ENCODE data around the gene SMPDL3B.
A peak's percentile ranks its signal among the peaks of the same experiment; 100 is the strongest.

Gene SMPDL3B

DNA sequence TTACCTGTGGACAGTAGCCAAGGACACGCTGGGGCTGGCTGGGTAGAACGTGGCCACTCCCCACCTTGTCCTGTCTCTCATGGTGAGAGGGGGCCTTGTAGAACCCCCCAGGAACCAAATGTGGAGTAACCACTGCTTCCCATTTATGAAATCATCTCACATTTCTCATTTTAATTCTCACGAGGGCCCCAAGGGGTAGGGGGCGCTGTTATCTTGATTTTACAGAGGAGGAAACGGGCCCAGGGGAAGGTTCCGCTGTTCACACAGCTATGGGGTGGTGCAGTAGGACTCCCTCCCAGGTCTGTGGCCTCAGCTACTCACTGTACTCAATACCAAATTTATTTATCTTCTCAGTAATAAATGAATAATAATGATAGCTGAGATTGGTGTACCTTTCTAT lies 5.5 kb downstream of the SMPDL3B start:
- H3K27ac ChIP-seq (ENCODE audit: low read depth, low read length) = no peak overlapping the region

GRCh38 chr1:27940870-27941560 lies 6.2 kb downstream of the SMPDL3B start:
- Histone ChIP-seq H3K79me1 (ENCODE audit: low read length) (peaks cover 2% of the 10 kb centered on the region), H3K27ac (ENCODE audit: low read depth, low read length) (no peak overlapping the region), H3K23ac (ENCODE audit: low read length) (peak overlapping the region; percentile 25), H3K4me3 (ENCODE audit: low read depth, low read length) (no peak overlapping the region), H3K4me2 (ENCODE audit: low read length) (no peak overlapping the region), H2AFZ (ENCODE audit: insufficient read depth, low read length, poor library complexity) (no peak overlapping the region), H3K4ac (ENCODE audit: low read depth, low read length) (no peak overlapping the region), H4K91ac (ENCODE audit: low read depth, low read length) (no peak overlapping the region), H2BK120ac (ENCODE audit: insufficient read depth, low read length, poor library complexity) (no peak overlapping the region), H3K79me2 (ENCODE audit: control insufficient read depth, insufficient read depth, low read length, poor library complexity) (no peaks in the 10 kb centered on the region), H3K36me3 (ENCODE audit: control insufficient read depth in 1 of 2, insufficient read depth in 2 of 2, low read length in 2 of 2) (peaks cover 0 to 2% of the 10 kb centered on the region in 2 experiments), H4K12ac (ENCODE audit: low read depth, low read length) (no peak overlapping the region), H3K27me3 (ENCODE audit: insufficient read depth, low read length) (no peaks in the 10 kb centered on the region), H3K9ac (ENCODE audit: low read length) (no peak overlapping the region), H3K14ac (ENCODE audit: low read length) (no peak overlapping the region), H2BK12ac (ENCODE audit: low read length) (peak overlapping the region; percentile 38), H3K9me3 (ENCODE audit: insufficient read depth, low read depth, low read length) (no peaks in the 10 kb centered on the region), H3K18ac (ENCODE audit: low read length) (no peak overlapping the region), H4K8ac (ENCODE audit: low read depth, low read length) (no peak overlapping the region), H2BK5ac (ENCODE audit: low read depth, low read length, poor library complexity) (no peak overlapping the region), H2AK5ac (ENCODE audit: low read length) (no peak overlapping the region), H3K4me1 (ENCODE audit: control insufficient read depth in 1 of 2, insufficient read depth in 2 of 2, low read length in 2 of 2) (peaks cover 3 to 5% of the 10 kb centered on the region in 2 experiments)
- no CpG with 5 or more reads among the region's 9 CpGs for WGBS (ENCODE audit: extremely low coverage, insufficient coverage, insufficient read length)
- DNase-seq = no peak

More for the DNA sequence above, 5.5 kb downstream of the SMPDL3B start:
- H3K9me3 ChIP-seq (ENCODE audit: insufficient read depth, low read depth, low read length) = no peaks in the 10 kb centered on the region
- H3K27me3 ChIP-seq (ENCODE audit: insufficient read depth, low read length) = no peaks in the 10 kb centered on the region
- no peak overlapping the region for H3K4me2 ChIP-seq (ENCODE audit: low read length)
- no peak for DNase-seq
- no peak overlapping the region for H3K18ac ChIP-seq (ENCODE audit: low read length)
- H2BK12ac ChIP-seq (ENCODE audit: low read length) = no peak overlapping the region
- no peak overlapping the region for H3K23ac ChIP-seq (ENCODE audit: low read length)
- no peak overlapping the region for H4K12ac ChIP-seq (ENCODE audit: low read depth, low read length)
- peaks cover under 1 to 3% of the 10 kb centered on the region in 2 experiments for H3K4me1 ChIP-seq (ENCODE audit: control insufficient read depth in 1 of 2, insufficient read depth in 2 of 2, low read length in 2 of 2)
- no peak overlapping the region for H2BK120ac ChIP-seq (ENCODE audit: insufficient read depth, low read length, poor library complexity)
- H2AK5ac ChIP-seq (ENCODE audit: low read length) = peak overlapping the region; percentile 12
- H3K4ac ChIP-seq (ENCODE audit: low read depth, low read length) = no peak overlapping the region
- H4K8ac ChIP-seq (ENCODE audit: low read depth, low read length) = no peak overlapping the region
- no peak overlapping the region for H3K14ac ChIP-seq (ENCODE audit: low read length)
- H3K36me3 ChIP-seq (ENCODE audit: control insufficient read depth in 1 of 2, insufficient read depth in 2 of 2, low read length in 2 of 2) = peaks cover 0 to 2% of the 10 kb centered on the region in 2 experiments
- no peak overlapping the region for H3K9ac ChIP-seq (ENCODE audit: low read length)
- H4K91ac ChIP-seq (ENCODE audit: low read depth, low read length) = no peak overlapping the region
- H2AFZ ChIP-seq (ENCODE audit: insufficient read depth, low read length, poor library complexity) = peak overlapping the region; percentile 33
- no CpG with 5 or more reads among the region's 6 CpGs for WGBS (ENCODE audit: extremely low coverage, insufficient coverage, insufficient read length)
- H3K4me3 ChIP-seq (ENCODE audit: low read depth, low read length) = no peak overlapping the region
- H2BK5ac ChIP-seq (ENCODE audit: low read depth, low read length, poor library complexity) = no peak overlapping the region
- H3K79me2 ChIP-seq (ENCODE audit: control insufficient read depth, insufficient read depth, low read length, poor library complexity) = no peaks in the 10 kb centered on the region
- peaks cover 2% of the 10 kb centered on the region for H3K79me1 ChIP-seq (ENCODE audit: low read length)

- no peak overlapping the region for H3K18ac ChIP-seq (ENCODE audit: low read length)
- H2AFZ ChIP-seq (ENCODE audit: insufficient read depth, low read length, poor library complexity) = no peak overlapping the region
- no peak overlapping the region for H3K4ac ChIP-seq (ENCODE audit: low read depth, low read length)
Measured at GRCh38 chr1:27941671-27942540, 7.1 kb downstream of the SMPDL3B start.

GRCh38 chr1:27945020-27945419 lies 10.2 kb downstream of the SMPDL3B start:
- peaks cover 0 to 2% of the 10 kb centered on the region in 2 experiments for H3K36me3 ChIP-seq (ENCODE audit: control insufficient read depth in 1 of 2, insufficient read depth in 2 of 2, low read length in 2 of 2)
- peaks cover 2% of the 10 kb centered on the region for H3K9me3 ChIP-seq (ENCODE audit: insufficient read depth, low read depth, low read length)
- no peak overlapping the region for H2BK5ac ChIP-seq (ENCODE audit: low read depth, low read length, poor library complexity)
- H3K23ac ChIP-seq (ENCODE audit: low read length) = no peak overlapping the region
- peaks cover under 1% of the 10 kb centered on the region for H3K79me1 ChIP-seq (ENCODE audit: low read length)
- no peak overlapping the region for H4K12ac ChIP-seq (ENCODE audit: low read depth, low read length)
- H4K91ac ChIP-seq (ENCODE audit: low read depth, low read length) = no peak overlapping the region
- no peak overlapping the region for H2BK120ac ChIP-seq (ENCODE audit: insufficient read depth, low read length, poor library complexity)
- no peak overlapping the region for H3K14ac ChIP-seq (ENCODE audit: low read length)
- H2AFZ ChIP-seq (ENCODE audit: insufficient read depth, low read length, poor library complexity) = no peak overlapping the region
- no peak overlapping the region for H2BK12ac ChIP-seq (ENCODE audit: low read length)
- H3K4me3 ChIP-seq (ENCODE audit: low read depth, low read length) = no peak overlapping the region
- H3K4me2 ChIP-seq (ENCODE audit: low read length) = no peak overlapping the region
- H2AK5ac ChIP-seq (ENCODE audit: low read length) = no peak overlapping the region
- no peak overlapping the region for H3K9ac ChIP-seq (ENCODE audit: low read length)
- H3K27ac ChIP-seq (ENCODE audit: low read depth, low read length) = no peak overlapping the region
- H3K4ac ChIP-seq (ENCODE audit: low read depth, low read length) = no peak overlapping the region
- no CpG with 5 or more reads among the region's 5 CpGs for WGBS (ENCODE audit: extremely low coverage, insufficient coverage, insufficient read length)
- no peak for DNase-seq
- H3K27me3 ChIP-seq (ENCODE audit: insufficient read depth, low read length) = no peaks in the 10 kb centered on the region
- peaks cover 3 to 5% of the 10 kb centered on the region in 2 experiments for H3K4me1 ChIP-seq (ENCODE audit: control insufficient read depth in 1 of 2, insufficient read depth in 2 of 2, low read length in 2 of 2)
- no peak overlapping the region for H4K8ac ChIP-seq (ENCODE audit: low read depth, low read length)
- H3K18ac ChIP-seq (ENCODE audit: low read length) = no peak overlapping the region
- no peaks in the 10 kb centered on the region for H3K79me2 ChIP-seq (ENCODE audit: control insufficient read depth, insufficient read depth, low read length, poor library complexity)

More at GRCh38 chr1:27941671-27942540, 7.1 kb downstream of the SMPDL3B start:
- no CpG with 5 or more reads among the region's 12 CpGs for WGBS (ENCODE audit: extremely low coverage, insufficient coverage, insufficient read length)
- Histone ChIP-seq H3K4me2 (ENCODE audit: low read length) (no peak overlapping the region), H3K79me2 (ENCODE audit: control insufficient read depth, insufficient read depth, low read length, poor library complexity) (no peaks in the 10 kb centered on the region), H3K9me3 (ENCODE audit: insufficient read depth, low read depth, low read length) (no peaks in the 10 kb centered on the region), H3K23ac (ENCODE audit: low read length) (no peak overlapping the region), H3K4me1 (ENCODE audit: control insufficient read depth in 1 of 2, insufficient read depth in 2 of 2, low read length in 2 of 2) (peaks cover 3 to 5% of the 10 kb centered on the region in 2 experiments), H3K36me3 (ENCODE audit: control insufficient read depth in 1 of 2, insufficient read depth in 2 of 2, low read length in 2 of 2) (peaks cover 0 to 2% of the 10 kb centered on the region in 2 experiments), H3K27me3 (ENCODE audit: insufficient read depth, low read length) (no peaks in the 10 kb centered on the region), H3K4me3 (ENCODE audit: low read depth, low read length) (no peak overlapping the region), H4K91ac (ENCODE audit: low read depth, low read length) (peak overlapping the region; percentile 24), H2BK5ac (ENCODE audit: low read depth, low read length, poor library complexity) (no peak overlapping the region), H3K79me1 (ENCODE audit: low read length) (peaks cover 2% of the 10 kb centered on the region), H3K9ac (ENCODE audit: low read length) (no peak overlapping the region), H4K12ac (ENCODE audit: low read depth, low read length) (no peak overlapping the region), H2BK120ac (ENCODE audit: insufficient read depth, low read length, poor library complexity) (no peak overlapping the region), H3K14ac (ENCODE audit: low read length) (no peak overlapping the region), H4K8ac (ENCODE audit: low read depth, low read length) (no peak overlapping the region), H2AK5ac (ENCODE audit: low read length) (no peak overlapping the region), H2BK12ac (ENCODE audit: low read length) (no peak overlapping the region), H3K27ac (ENCODE audit: low read depth, low read length) (no peak overlapping the region)
- no peak for DNase-seq
